HPDE6-E6E7 (cell line): ENCODE data around the gene SMAGP.
A peak's percentile ranks its signal among the peaks of the same experiment; 100 is the strongest.
"Not testable (repeated sequence)": the region's sequence is repeated elsewhere in the genome, so short reads cannot be mapped to it uniquely, and the experiment has no call there.

Experiments used
- DNase-seq: peaks from one replicate; pipeline ENCODE4 v3.0.0; 2011; ENCODE audit warnings: missing footprints; ENCODE audit errors: extremely low spot score

The SMAGP gene

GRCh38 chr12:51225234-51225633 is 45.0 kb downstream of the SMAGP start:
- no peak for DNase-seq

GRCh38 chr12:51224625-51225024 is 45.6 kb downstream of the SMAGP start:
- DNase-seq, result no peak

- no peak for DNase-seq
Observed at GRCh38 chr12:51222461-51222860, 47.8 kb downstream of the SMAGP start.

- DNase-seq, result not testable (repeated sequence)
Observed at GRCh38 chr12:51219857-51220256, 50.4 kb downstream of the SMAGP start.

- DNase-seq, result no peak
Observed at GRCh38 chr12:51219322-51219721, 50.9 kb downstream of the SMAGP start.

GRCh38 chr12:51218607-51219161 is 51.5 kb downstream of the SMAGP start:
- peak; percentile 42 for DNase-seq

GRCh38 chr12:51217968-51218606 is 52.1 kb downstream of the SMAGP start, which contains the start of gene POU6F1:
POU6F1 (minus strand) TSS chr12:51218062; CDS start chr12:51206836, 11,226 bp downstream.
- peak; percentile 74 for DNase-seq

GRCh38 chr12:51217133-51217967 is 52.9 kb downstream of the SMAGP start:
- DNase-seq, result no peak

GRCh38 chr12:51216642-51217041 is 53.6 kb downstream of the SMAGP start:
- no peak for DNase-seq

GRCh38 chr12:51214895-51215294 is 55.3 kb downstream of the SMAGP start:
- DNase-seq, result no peak

GRCh38 chr12:51210690-51211395 is 59.4 kb downstream of the SMAGP start:
- DNase-seq, result no peak

GRCh38 chr12:51209259-51209658 is 61.0 kb downstream of the SMAGP start:
- DNase-seq, result no peak

- no peak for DNase-seq
Observed at GRCh38 chr12:51208016-51208660, 62.1 kb downstream of the SMAGP start.

GRCh38 chr12:51205350-51205749 is 64.9 kb downstream of the SMAGP start:
- DNase-seq, result no peak

- no peak for DNase-seq
Observed at GRCh38 chr12:51202718-51203117, 67.5 kb downstream of the SMAGP start.

GRCh38 chr12:51200806-51201205 is 69.4 kb downstream of the SMAGP start:
- DNase-seq, result no peak

GRCh38 chr12:51200156-51200555 is 70.1 kb downstream of the SMAGP start:
- no peak for DNase-seq

GRCh38 chr12:51199366-51199945 is 70.8 kb downstream of the SMAGP start:
- DNase-seq, result no peak

- DNase-seq, result no peak
Observed at GRCh38 chr12:51198568-51199365, 71.4 kb downstream of the SMAGP start.
